Muscle layer of duodenum (tissue), 2 donors: ENCODE results near the gene ZNF362.
A peak's percentile ranks its signal among the peaks of the same experiment; 100 is the strongest.

Experiments used
- H3K27ac ChIP-seq: one replicate; pipeline ENCODE4 v1.7.0; 2013; ENCODE audit warnings: mild to moderate bottlenecking, low read length
- H3K27me3 ChIP-seq: one replicate; pipeline ENCODE4 v1.7.0; 2013; ENCODE audit warnings: low read depth, mild to moderate bottlenecking, control low read depth, low read length
- H3K36me3 ChIP-seq, 2 donors: one replicate each; pipeline ENCODE4 v1.7.0; 2013; ENCODE audit warnings: low read length in 2 of 2, control low read depth in 1 of 2, mild to moderate bottlenecking in 1 of 2; ENCODE audit not compliant: insufficient read depth in 2 of 2, control insufficient read depth in 1 of 2
- H3K4me1 ChIP-seq, 2 donors: one replicate each; pipeline ENCODE4 v1.7.0; 2013; ENCODE audit warnings: low read length in 2 of 2, mild to moderate bottlenecking in 2 of 2, control low read depth in 1 of 2, moderate library complexity in 1 of 2; ENCODE audit not compliant: insufficient read depth in 2 of 2, control insufficient read depth in 1 of 2
- H3K4me3 ChIP-seq, 2 donors: one replicate each; pipeline ENCODE4 v1.7.0; 2013; ENCODE audit warnings: low read length in 2 of 2, low read depth in 1 of 2, mild to moderate bottlenecking in 1 of 2
- H3K9me3 ChIP-seq, 2 donors: one replicate each; pipeline ENCODE4 v1.7.0; 2013; ENCODE audit warnings: low read length in 2 of 2, control low read depth in 1 of 2, mild to moderate bottlenecking in 1 of 2; ENCODE audit not compliant: control insufficient read depth in 1 of 2
- donor health status: healthy.

The ZNF362 gene, protein sequence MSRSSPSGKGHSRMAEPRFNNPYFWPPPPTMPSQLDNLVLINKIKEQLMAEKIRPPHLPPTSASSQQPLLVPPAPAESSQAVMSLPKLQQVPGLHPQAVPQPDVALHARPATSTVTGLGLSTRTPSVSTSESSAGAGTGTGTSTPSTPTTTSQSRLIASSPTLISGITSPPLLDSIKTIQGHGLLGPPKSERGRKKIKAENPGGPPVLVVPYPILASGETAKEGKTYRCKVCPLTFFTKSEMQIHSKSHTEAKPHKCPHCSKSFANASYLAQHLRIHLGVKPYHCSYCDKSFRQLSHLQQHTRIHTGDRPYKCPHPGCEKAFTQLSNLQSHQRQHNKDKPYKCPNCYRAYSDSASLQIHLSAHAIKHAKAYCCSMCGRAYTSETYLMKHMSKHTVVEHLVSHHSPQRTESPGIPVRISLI

DNA sequence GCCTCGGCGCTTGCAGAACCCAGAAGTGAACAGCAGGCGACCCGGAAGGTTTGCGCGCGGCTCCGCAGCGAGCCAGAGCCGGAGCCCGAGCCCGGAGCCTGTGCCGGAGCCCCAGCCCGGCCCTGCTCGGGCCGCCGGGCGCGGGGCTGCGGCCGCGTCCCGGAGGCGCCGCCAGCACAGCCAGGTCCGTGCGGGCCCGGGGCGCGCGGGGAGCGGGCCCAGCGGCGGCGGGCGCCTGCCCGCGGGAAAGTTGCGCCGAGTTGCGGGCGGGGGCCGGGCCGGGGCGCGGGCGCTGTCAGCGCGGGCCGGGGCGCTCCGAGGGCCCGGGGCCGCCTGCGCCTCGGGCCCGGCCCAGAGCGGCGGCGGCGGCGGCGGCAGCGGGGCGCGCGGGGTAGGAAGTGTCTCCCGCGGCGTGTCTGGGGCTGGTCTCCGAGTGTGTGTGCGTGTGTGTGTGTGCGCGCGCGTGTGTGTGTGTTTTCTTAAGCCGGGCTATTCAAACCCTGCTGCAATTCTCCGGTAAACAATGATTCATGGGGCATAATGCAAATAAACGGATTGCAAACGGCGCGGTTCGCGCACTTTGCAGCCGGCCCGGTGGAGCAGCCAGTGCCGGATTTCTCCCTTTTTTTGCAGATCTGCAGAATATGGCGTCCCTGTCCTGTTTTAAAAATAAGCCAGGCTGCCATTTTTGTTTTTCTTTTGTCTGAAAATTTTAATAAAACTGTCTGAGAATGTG, at the start of gene ZNF362:
TSS of gene ZNF362 (plus strand) at position 22 of the 736 bp plus-strand sequence. CDS start 14,083 bp downstream, outside the sequence.
- Histone ChIP-seq H3K27ac (peak within 1 kb of the TSS; percentile 78), H3K27me3 (no peaks in the 10 kb centered on the region), H3K4me1 (peaks cover 12 to 35% of the 10 kb centered on the region in 2 donors), H3K4me3 (peak within 1 kb of the TSS; percentile 76 to 87), H3K9me3 (no peaks in the 10 kb centered on the region), H3K36me3 (no peaks in the 10 kb centered on the region)

DNA sequence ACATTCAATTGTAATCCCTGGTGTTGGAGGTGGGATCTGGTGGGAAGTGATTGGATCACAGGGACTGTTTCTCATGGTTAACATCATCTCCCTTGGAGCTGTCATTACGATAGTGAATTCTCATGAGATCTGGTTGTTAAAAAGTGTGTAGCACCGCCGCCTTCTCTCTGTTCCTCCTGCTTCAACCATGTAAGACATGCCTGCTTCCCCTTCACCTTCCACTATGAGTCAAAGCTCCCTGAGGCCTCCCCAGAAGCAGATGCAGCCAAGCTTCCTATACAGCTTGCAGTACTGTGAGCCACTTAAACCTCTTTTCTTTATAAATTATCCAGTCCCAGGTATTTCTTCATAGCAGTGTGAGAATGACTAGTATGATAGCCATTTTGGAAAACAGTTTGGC, 44.3 kb upstream of the ZNF362 start:
- Histone ChIP-seq H3K4me1 (no peaks in the 10 kb centered on the region), H3K36me3 (no peaks in the 10 kb centered on the region), H3K27ac (no peak overlapping the region), H3K27me3 (no peaks in the 10 kb centered on the region), H3K9me3 (no peaks in the 10 kb centered on the region), H3K4me3 (no peak overlapping the region)

DNA sequence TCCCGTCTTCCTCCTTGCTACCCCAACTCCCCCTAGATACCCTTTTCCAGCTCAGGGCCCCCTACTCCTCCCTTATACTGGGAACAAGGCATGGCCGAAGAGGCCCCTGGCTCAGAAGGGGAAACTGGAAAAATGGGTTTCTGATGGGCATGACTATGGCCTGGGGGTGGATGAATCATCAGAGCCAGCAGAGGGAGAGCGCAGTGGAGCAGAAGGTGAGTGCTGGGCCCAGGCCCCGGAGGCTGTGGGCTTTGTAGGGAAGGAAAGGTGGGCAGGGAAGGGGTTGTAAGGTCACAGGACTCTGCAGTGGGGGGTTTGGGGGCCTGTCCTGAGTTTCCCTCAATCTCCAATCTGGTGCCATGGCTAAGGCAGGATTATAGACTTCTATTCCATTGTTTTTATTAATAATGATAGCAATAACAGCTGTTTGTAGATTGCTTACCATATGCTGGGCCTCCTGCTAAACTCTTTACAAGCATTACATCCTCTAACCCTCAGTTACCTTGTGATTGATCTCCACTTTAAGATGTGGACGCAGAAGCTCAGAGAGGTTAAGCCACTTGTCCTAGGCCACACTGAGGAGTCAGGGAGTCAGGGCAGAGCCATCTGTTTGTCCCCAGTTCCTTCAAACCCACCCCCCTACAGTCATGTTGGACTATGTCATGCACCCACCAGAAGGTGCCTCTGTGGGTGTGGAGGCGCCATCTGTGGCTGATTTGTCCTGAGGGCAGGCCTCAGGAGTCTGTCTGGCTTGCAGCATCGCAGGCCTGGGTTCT, 36.2 kb upstream of the ZNF362 start:
- peaks cover 0 to 10% of the 10 kb centered on the region in 2 donors for H3K9me3 ChIP-seq
- no peaks in the 10 kb centered on the region for H3K27me3 ChIP-seq
- no peaks in the 10 kb centered on the region for H3K4me1 ChIP-seq
- H3K27ac ChIP-seq: no peak overlapping the region
- H3K36me3 ChIP-seq: no peaks in the 10 kb centered on the region
- no peak overlapping the region for H3K4me3 ChIP-seq

DNA sequence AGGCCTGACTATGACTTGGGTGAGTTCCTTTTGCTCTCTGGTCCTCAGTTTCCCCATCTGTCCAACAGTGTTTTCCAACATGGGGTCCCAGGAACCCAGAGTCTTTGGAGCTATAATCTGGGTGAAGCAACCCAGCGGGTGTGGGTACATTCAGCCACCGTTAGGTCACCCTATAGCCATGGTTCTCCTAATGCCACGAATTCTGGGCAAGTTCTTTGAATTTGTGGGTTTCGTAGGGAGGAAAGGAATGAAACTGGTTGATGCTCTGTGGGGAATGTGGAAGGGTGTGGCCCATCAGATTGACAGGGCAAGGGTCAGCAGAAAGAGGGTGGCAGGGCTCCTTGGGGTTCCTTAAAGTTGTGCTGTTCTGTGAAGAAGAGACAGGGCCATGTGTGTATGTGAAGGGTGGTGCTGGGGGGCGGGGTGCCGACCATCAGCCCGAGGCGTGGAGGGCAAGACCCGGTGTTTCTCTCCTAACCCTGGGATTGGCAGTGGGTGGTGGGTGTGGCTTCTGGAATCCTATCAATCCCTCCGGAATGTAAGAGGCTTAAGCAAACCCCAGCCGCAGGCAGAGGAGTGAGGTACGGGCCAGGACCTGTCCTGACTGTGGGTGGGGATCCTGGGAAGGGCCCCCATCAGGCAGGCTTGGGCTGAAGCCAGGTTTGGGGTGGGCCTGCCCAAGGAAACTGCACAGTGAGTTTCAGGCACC, 35.5 kb upstream of the ZNF362 start:
- Histone ChIP-seq H3K27me3 (no peaks in the 10 kb centered on the region), H3K4me3 (no peak overlapping the region), H3K4me1 (no peaks in the 10 kb centered on the region), H3K9me3 (peaks cover 0 to 10% of the 10 kb centered on the region in 2 donors), H3K27ac (no peak overlapping the region), H3K36me3 (no peaks in the 10 kb centered on the region)

DNA sequence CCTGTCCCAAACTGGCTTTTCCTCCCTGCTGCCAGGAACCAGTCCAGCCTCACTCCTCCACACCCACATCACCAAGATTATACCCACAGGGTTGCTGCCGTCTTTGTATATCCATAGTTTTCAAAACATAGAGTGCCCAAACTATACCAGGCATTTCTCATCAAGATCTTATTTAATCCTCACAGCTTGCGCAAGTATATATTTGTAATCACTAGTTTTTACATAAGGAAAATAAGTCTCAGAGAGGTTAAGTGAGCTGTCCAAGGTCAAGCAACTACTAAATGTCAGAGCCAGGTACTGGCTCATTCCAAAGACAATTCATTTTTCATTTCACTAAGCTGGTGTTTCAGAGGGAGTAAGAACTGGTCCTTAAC, 34.9 kb upstream of the ZNF362 start:
- no peaks in the 10 kb centered on the region for H3K36me3 ChIP-seq
- no peaks in the 10 kb centered on the region for H3K4me1 ChIP-seq
- no peak overlapping the region for H3K4me3 ChIP-seq
- no peak overlapping the region for H3K27ac ChIP-seq
- peaks cover 0 to 10% of the 10 kb centered on the region in 2 donors for H3K9me3 ChIP-seq
- H3K27me3 ChIP-seq: no peaks in the 10 kb centered on the region

DNA sequence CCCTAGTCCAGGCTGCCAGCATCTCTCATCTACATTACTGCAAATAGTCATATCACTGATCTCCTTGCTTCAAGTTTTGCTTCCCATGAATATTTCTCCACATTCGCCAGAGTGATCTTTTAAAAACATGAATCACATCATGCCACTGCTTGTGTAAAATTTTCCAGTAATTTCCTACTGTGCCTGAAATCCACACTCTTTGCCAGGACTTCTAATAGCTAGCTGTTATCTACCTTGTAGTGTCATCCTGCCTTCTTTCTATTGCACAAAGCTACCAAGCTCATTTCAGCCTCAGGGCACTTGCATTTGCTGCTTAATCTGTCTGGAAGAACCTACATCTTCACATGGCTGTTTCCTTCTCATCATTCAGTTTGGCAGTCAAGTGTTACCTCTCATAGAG, 33.9 kb upstream of the ZNF362 start:
- Histone ChIP-seq H3K9me3 (peaks cover 0 to 10% of the 10 kb centered on the region in 2 donors), H3K4me3 (no peak overlapping the region), H3K27ac (no peak overlapping the region), H3K27me3 (no peaks in the 10 kb centered on the region), H3K4me1 (no peaks in the 10 kb centered on the region), H3K36me3 (no peaks in the 10 kb centered on the region)

DNA sequence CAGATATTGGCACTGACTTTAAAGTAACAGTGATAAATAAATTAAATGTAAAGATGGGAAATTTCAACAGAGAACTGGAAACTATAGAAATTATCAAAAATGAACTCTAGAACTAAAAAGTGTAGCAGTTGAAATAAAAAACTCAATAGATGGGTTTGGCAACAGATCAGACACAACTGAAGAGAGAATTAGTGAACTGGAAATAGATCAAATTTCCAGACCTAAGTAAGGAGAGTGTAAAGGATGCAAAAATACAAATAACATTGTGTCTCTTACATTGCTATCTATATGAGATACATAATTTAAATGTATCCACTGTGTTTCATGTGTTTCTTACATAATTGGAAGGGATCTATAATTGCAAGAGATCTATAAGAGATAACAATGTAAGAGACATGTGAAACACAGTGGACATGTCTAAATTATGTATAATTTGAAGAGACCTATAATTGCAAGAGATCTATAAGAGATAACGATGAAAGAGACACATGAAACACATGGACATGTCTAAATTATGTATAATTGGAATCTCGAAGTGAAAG, 32.1 kb upstream of the ZNF362 start:
- H3K27me3 ChIP-seq: no peaks in the 10 kb centered on the region
- no peaks in the 10 kb centered on the region for H3K36me3 ChIP-seq
- H3K9me3 ChIP-seq: peaks cover 0 to 10% of the 10 kb centered on the region in 2 donors
- no peak overlapping the region for H3K4me3 ChIP-seq
- peaks cover 0 to 6% of the 10 kb centered on the region in 2 donors for H3K4me1 ChIP-seq
- H3K27ac ChIP-seq: no peak overlapping the region

DNA sequence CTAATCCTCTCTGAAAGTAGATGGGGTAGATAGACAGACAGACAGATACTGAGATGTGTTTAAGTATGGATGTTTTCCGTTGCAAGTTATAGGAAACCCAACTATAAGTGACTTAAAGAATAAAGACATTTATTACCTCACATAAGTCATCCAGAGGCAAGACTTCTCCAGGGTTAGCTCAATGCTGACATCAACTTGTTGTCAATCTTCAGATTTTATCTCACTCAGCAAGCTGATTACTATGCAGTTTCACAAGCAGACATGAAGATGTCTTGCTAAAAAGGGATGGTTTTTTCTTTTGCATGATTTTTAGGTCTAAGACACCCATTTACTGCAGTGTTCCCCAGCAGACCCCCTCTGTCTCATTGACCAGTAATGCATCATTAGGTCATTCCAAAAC, 30.7 kb upstream of the ZNF362 start:
- Histone ChIP-seq H3K27me3 (no peaks in the 10 kb centered on the region), H3K4me3 (no peak overlapping the region), H3K4me1 (peaks cover 0 to 6% of the 10 kb centered on the region in 2 donors), H3K36me3 (no peaks in the 10 kb centered on the region), H3K27ac (no peak overlapping the region), H3K9me3 (peaks cover 0 to 10% of the 10 kb centered on the region in 2 donors)

DNA sequence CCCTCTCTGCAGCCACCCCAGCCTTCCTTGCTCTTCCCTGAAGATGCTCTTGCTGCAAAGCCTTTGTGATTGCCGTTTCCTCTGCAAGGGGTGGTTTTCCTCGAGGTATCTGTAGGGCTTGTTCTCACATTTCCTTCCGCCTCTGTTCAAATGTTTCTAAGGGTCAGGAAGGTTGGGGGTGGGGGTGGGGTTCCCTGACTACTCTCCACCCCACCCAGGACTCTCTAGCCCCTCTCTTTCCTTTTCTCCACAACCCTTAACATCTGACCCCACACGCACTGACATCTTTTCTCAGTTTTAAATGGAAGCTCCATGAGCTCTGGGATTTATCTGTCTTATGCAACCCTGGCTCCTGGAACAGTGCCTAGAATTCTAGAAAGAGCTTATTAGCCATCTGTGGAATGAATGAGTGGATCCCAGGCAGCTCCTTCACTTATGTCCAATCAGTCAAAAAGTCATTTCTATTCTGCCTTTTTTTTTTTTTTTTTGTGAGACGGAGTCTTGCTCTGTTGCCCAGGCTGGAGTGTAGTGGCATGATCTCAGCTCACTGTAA, 27.3 kb upstream of the ZNF362 start:
- Histone ChIP-seq H3K4me1 (peaks cover 0 to 6% of the 10 kb centered on the region in 2 donors), H3K27ac (no peak overlapping the region), H3K9me3 (peaks cover 0 to 5% of the 10 kb centered on the region in 2 donors), H3K4me3 (no peak overlapping the region), H3K27me3 (no peaks in the 10 kb centered on the region), H3K36me3 (no peaks in the 10 kb centered on the region)

DNA sequence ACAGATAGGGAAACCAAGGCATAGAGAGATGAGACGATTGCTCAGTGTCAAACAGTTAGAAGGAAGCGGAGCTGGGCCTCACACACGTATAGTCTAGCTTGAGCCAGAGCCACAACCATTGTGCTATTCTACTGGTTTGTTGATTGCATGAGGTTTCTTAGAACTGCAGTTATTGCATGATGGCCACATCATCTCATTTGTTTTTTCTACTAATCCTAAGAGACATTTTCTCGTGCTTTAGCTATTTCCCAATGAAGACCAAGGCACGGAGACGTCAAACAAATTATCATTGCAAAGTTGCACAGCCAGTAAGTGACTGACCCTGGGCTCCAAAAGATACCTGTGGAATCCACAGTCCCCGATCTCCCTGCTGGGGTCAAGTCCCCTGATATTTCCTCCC, 25.1 kb upstream of the ZNF362 start:
- H3K27ac ChIP-seq: no peak overlapping the region
- H3K4me1 ChIP-seq: peaks cover 0 to 6% of the 10 kb centered on the region in 2 donors
- no peaks in the 10 kb centered on the region for H3K36me3 ChIP-seq
- no peaks in the 10 kb centered on the region for H3K9me3 ChIP-seq
- no peaks in the 10 kb centered on the region for H3K27me3 ChIP-seq
- no peak overlapping the region for H3K4me3 ChIP-seq
